GM19455 (cell line): ENCODE results near the gene FBXW4.

Experiments
- ATAC-seq: cut with Tn5 transposase; IDR thresholded peaks from one replicate; pipeline ENCODE4 v1.9.1; 2021; ENCODE audit not compliant: unreplicated experiment

Gene FBXW4, protein sequence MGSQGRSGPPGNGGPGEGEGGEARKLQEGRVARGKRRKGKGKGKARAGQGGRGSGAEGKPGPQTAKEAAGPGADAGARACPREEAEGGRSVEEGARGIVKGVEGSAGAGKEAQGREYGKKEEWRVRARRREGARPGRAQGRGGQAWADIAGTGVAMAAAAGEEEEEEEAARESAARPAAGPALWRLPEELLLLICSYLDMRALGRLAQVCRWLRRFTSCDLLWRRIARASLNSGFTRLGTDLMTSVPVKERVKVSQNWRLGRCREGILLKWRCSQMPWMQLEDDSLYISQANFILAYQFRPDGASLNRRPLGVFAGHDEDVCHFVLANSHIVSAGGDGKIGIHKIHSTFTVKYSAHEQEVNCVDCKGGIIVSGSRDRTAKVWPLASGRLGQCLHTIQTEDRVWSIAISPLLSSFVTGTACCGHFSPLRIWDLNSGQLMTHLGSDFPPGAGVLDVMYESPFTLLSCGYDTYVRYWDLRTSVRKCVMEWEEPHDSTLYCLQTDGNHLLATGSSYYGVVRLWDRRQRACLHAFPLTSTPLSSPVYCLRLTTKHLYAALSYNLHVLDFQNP

DNA sequence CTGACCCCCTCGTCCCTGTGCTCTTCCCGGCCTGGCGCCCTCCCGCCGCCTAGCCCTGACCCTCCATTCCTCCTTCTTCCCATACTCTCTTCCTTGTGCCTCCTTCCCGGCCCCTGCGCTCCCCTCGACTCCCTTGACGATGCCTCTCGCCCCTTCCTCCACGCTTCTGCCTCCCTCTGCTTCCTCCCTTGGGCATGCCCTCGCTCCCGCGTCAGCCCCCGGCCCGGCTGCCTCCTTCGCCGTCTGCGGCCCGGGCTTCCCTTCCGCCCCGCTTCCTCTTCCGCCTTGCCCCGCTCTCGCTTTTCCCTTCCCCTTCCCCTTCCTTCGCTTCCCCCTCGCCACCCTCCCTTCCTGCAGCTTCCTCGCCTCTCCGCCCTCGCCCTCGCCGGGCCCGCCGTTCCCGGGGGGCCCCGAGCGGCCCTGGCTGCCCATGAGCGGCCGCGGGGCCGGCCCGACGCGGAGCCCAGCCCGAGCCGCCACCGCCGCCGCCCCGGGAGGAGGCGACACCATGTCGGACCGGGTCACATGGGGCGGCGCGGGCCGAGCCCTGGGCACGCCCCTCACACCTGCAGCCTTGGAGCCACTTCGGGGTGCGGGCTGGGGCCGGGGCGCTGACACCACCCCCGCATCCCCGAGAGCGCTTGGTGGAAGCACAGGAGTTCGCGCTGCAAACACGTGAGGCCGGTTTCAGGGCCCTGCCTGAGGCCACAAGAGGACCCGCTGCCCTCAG is at the start of gene FBXW4:
Gene FBXW4, minus strand, starts transcription at position 497 of the 730 bp plus-strand sequence. Its CDS starts 65 bp downstream, at position 432.
- peak; percentile 64 for ATAC-seq

DNA sequence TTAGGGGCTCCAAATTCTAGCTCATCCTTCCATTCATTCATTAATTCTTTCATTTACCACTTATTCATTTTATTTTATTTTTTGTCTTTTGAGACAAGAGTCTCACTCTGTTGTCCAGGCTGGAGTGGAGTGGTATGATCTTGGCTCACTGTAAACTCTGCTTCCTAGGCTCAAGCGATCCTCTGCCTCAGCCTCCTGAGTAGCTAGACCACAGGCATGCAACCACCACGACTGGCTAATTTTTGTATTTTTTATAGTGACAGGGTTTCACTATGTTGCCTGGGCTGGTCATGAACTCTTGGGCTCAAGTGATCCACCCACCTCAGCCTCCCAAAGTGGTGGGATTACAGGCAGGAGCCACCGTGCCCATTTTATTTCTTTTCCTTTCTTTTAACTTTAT is 49.3 kb upstream of the FBXW4 start:
- ATAC-seq = no peak

DNA sequence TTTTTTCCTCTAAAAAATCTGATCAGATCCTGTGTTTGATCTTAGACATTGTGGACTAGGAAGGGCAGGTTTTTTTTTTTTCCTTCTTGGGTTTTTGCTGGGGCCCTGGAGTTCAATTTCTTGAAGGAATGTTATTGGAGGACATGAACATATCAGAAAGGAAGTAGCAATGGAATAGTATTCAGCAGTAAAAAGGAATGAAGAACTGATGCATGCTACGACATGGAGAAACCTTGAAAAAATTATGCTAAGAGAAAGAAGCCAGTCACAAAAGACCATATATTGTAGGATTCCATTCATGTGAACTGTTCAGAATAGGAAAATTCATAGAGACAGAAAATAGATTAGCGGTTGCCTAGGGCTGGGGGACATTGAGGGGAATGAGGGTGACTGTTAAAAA is 47.0 kb upstream of the FBXW4 start:
- no peak for ATAC-seq

DNA sequence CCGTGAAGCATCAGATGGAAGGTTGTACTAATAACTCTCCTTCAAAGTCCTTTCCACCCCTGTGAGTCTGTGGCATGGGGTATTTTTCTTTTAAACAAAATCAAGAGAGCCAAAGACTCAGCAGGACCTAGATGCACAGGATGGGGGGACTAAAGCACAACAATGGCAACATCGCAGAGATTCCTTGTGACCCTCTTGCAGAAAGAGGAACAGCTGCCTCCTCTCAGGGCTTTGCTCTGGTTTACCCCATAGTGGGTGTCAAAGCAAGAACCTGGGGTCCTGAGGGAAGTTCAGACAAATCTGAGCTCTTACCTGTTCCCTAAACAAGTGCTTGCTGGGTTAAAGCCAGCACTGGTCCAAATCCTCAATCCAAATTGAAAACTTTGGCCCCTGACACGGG is 41.7 kb upstream of the FBXW4 start:
- ATAC-seq = no peak

DNA sequence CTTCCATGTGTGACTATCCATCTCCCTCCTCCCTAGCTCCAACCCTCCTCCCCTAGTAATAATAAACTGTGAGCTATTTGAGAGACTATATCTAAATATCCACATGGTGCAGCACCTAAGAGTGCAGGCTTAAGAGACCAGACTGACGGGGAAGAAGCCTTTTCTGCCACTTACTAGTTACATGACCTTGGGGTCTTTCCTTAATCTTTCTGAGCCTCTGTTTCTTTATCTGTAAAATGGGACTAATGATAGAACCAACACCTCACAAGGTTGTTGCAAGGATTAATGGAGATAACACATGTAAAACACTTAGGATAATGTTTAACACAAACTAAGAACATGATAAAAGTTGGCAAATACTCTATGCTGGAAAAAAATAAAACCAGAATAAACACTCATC is 37.1 kb upstream of the FBXW4 start:
- ATAC-seq = no peak

DNA sequence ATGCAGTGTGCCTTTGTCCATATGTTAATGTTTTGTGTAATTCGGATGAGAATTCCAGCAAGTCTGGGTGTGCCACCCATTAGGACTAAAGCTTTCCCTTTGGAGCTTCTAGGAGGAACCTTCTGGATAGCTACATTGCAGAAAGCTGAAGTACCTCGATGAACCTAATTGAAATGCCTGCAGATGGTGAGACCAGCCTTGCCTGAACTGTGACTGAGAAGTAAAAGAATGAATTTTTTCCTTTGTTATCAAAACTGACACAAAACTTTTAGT is 31.1 kb upstream of the FBXW4 start:
- ATAC-seq = no peak

DNA sequence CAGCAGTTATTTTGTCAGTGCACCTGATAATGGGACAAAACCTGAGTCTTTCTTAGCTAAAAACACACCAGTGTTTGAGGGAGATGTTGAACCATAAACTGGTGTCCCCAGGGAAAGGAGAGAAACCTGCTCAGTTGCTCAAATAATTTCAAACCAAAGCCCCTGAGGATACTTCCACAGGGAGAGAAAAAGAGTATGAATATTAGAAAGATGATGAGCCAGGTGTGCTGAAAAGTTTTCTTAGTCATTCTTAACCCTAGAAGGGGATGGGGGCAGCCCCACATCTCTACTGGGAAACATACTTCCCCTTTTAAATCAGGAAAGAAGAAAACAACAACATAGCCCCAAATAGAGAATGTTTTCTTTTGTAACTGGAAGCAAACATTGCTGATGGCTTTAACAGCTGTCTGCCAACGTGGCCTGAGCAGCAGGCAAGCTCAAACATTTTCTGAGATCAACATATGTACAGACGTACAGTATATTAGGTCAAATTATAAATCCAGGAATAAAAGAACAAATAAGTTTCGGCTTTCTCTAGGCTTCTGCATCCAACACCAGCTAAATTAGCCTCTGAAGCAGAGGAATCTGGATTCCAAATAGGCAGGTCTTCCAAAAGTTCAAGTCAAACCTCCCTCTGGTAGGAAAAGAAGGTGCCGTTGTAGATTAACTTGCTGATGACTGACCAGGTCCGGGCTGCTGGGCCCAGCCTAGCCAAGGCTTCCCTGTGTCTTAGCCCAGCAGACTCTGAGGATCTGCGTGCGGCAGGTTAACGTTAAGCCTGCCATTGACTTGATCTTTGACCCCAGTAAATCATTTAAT is 30.5 kb upstream of the FBXW4 start:
- ATAC-seq = no peak

DNA sequence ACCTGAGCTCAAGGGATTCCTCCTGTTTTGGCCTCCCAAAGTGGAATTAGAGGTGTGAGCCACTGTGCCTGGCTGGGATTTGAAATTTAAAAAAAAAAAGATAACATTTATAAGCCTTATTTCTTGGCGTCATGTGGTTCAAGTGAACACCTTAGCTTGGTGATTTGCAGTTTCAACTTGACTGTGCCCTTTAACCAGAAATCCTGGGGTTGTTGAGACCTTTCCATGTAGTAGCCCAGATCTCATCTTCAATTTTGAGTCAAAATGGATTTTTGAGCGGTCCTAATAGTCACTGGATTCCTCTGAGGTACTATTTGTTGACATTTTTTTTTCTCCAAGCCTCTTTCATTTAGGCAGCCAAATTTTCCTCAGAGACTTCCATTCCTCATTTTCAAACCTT is 29.5 kb upstream of the FBXW4 start:
- no peak for ATAC-seq

DNA sequence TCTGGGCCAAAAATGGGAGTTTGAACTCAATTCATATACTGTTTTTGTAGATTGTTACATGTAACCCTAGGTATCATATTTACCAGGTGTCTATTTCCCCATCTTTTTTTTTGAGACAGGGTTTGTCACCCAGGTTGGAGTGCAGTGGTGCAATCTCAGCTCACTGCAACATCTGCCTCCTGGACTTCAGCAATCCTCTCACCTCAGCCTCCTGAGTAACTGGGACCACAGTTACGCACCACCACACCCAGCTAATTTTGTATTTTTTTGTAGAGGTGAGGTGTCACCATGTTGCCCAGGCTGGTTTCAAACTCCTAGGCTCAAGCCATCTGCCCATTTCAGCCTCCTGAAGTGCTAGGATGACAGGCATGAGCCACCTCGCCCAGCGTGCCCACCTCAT is 28.2 kb upstream of the FBXW4 start:
- ATAC-seq = no peak

DNA sequence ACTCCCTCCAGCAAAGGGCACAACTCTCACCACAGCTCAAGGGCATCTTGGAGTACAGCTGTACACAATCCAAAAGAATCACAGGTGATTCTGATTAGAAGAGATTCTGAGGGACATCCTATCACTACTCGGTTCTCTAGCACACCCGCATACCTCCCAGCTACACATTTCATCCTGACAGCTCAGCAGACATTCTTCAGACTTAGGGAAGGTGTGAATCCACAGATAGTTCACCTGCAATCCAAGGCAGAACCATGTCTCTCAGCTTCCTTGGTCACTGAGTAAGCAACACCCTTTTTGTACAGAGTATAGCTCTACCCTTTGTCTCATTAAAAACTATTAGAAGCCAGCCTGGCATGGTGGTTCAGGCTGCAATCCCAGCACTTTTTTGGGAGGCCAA is 26.8 kb upstream of the FBXW4 start:
- no peak for ATAC-seq

DNA sequence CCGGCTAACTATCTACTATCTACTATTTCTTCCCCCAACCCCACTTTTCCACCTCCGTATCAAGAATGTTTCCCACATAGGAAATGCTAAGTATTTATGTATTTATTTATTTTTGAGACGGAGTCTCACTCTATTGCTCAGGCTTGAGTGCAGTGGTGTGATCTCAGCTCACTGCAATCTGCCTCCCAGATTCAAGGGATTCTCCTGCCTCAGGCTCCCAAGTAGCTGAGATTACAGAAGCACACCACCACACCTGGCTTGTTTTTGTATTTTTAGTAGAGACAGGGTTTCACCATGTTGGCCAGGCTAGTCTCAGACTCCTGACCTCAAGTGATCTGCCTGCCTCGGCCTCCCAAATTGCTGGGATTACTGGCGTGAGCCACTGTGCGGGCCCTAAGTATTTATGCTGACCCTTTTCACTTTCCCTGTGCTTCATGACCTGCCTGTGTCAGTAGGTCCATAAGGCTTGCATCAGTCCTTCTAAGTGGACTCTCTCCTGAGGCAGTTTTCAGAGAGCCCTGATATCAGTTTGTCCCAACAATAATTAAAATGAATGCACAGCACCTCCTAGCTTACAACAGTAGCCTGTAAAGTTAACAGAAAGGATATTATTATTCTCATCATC is 25.7 kb upstream of the FBXW4 start:
- ATAC-seq = no peak

DNA sequence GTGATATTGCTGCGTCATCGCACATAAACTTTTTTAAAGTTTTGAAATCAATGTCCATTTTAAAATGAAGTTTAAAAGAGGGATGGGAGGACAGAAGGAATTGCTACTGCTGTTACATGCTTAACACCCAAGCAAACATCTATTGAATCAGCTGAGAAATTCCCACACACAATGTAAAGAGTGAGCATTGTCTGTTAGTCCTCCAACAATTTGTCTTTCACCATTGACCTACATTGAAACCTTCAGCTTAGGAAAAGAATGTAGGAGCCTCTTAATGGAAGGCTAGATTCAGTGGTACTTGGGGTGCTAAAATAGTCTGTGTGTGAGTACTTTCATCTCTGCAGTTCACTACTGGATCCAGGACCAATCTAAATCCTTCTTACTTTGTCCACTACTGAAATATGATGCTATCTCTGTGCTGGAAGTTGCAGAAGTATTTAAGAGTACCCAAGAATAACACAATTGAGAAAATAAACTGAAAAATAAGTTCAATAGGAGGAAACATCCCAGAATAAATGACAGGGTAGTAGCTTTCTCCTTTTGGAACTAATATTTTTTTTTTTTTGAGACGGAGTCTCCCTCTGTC is 23.8 kb upstream of the FBXW4 start:
- no peak for ATAC-seq

DNA sequence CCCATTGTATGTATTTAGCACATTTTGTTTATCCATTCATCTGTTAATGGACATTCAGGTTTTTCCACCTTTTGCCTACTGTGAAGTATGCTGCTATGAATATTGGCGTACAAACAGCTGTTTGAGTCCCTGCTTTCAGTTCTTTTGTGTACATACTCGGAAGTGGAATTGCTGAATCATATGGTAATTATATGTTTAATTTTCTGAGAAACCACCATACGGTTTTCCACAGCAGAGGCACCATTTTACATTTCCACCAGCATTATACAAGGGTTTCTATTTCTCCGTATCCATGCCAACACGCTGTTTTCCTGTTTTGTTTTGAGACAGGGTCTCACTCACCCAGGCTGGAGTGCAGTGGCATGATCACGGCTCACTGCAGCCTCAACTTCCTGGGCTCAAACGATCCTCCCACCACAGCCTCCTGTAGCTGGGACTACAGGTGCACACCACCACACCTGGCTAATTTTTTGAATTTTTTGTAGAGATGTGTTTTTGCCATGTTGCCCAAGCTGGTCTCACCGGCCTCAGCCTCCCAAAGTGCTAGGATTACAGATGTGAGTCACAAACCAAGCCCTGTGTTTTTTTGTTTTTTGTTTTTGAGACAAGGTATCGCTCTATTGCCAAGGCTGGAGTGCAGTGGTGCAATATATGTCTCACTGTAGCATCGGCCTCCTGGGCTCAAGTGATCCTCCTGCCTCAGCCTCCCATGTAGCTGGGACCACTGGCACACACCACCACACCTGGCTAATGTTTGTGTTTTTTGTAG is 22.1 kb upstream of the FBXW4 start:
- ATAC-seq = no peak

DNA sequence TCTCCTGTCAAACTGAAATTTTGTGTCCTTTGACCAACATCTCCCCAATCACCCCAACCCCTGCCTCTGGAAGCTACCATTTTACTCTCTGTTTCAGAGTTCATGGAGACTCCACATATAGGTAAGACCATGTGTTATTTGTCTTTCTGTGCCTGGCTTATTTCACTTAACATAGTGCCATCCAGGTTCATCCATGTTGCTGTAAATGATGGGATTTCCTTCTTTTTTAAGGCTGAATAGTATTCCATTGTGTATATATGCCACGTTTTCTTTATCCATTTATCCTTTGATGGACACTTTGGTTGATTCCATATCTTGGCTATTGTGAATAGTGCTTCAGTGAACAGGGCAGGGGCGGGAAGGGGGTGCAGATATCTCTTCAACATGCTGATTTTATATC is 18.0 kb upstream of the FBXW4 start:
- no peak for ATAC-seq

DNA sequence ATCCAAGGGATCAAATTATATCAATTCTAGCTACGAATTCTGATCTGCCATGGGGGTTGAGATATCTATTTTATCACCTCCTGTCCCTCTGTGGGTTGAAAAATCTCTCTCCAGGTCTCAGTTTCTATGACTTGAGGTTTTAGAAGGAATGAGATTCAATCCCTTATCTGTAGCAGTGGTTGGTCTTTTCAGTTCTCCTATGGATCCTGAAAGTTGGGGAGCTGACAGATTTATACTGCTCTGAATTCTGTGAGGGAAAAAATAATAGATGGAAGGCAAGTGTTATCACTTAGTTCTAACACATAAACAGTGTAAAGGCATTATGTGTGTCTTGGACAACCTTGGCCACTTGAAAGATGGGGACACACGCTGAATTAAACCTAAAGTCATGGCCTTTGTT is 15.8 kb upstream of the FBXW4 start:
- ATAC-seq = no peak

DNA sequence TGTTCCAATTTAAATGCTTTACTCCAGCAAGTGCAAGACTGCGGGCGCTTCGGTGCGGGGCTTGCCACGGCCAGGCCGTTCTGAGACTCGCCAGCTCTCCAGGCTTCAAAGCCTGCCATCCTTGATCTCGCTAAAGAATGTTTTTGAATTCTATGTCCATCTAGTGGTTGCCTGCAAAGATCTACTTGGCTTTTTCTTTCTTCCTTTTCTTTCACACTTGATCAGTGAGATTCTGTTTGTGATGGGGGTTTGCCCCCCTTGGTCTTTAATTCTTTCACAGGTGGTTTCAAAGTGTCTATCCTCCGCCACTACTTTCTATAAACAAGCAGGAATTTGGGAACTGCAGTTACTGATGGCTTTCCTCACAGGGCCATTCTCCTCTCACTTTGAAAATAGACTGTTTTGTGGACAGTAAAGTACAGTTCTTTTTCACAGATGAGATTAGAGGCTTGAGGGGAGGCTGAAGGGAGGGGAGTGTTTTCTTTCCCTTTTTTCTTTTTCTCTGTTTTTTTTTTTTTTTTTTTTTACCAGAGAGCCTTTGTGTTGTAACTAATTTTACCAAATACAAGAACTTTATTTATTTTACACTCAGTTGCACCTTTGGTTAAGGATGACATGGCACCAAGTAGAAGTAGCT is 15.2 kb upstream of the FBXW4 start:
- ATAC-seq = no peak

DNA sequence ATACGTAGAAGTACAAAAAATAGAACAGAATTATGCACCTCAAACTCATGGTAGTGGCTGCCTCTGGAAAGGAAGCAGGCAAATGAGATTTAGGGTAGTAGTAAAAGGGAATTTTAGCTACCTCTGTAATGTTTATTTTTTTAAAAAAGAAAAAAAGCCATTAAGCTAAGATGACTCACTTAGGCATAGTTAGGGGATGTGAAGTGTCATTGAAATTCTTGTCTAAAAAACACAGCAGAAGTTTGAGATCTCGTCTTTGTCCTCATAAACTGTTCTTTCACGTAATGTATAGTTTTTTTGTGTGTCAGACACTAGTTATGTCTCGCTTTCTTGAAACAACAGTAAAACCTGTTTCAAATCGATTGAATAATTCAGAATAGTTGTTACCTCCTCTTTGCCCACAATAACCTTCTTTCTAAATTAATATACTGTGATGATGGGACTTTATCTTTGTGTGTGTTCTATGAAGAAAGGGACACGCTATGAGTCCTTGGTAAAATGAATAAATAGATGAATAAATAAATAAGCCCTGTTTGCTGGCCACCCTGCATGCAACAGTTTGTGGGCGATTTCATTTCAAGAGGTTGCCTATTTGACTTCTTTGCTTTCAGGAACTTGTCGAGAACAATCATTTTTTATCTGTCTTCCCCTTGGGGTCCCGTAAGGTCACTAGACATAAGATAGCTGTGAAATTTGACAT is 14.5 kb upstream of the FBXW4 start:
- no peak for ATAC-seq

DNA sequence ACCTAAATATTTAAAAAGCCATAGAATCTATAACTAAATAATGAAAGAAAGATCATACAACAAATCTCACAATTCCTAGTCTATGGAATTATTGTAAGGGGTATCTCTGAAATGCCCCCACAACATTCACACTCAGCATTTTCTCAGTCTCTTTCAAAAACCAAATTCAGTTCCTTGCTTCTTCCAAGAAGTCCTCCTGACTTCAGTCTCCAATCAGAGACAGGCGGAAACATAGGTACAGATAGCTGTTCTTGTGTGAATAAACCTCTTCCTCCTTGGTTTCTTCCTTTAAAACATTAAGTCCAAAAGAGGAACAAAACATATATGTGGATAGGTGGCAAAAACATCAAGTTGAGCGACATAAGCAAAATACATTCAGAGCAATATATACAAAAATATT is 13.9 kb upstream of the FBXW4 start:
- no peak for ATAC-seq

DNA sequence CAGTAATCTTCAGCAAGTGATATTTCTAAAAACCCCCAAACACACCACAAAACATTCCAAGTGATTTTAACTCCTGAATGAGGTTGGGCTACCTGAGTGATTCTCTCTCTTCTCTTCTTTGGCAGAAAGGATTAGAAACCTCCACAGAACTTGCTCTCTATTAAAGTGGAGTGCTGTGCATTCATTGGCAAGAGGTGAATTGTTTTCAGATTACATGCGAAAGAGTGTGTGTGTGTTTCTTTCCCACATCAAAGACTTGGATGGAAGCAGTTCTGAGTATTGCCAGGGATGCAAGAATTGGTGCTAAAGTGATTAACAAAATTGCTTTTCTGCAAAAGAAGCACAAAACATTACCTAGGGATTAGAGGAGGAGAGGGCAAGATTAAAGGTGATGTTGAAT is 13.1 kb upstream of the FBXW4 start:
- ATAC-seq = no peak
